ENCODE measurements around the gene ASMT.

- TF ChIP-seq CTCF (IDR thresholded peaks at IDR 0.05) (no peak), EP300 (IDR thresholded peaks at IDR 0.05; ENCODE audit: low read depth) (no peak), POLR2AphosphoS5 (IDR thresholded peaks at IDR 0.05) (no peak)
Measured at GRCh38 chrX:1681439-1681838, 66.6 kb downstream of the ASMT start.

All from transverse colon (tissue), 4 donors.